Suprapubic skin (tissue), 4 donors: ENCODE data around the gene FCSK. TPM values are rescaled to one million over a fixed set of nuclear protein-coding genes. Genes with fewer than 3 reads are reported as not detected.
"Not testable (repeated sequence)": the region's sequence is repeated elsewhere in the genome, so short reads cannot be mapped to it uniquely, and the experiment has no call there.

Experiments used
- DNase-seq, 2 donors: peaks; one replicate each; pipeline ENCODE4 v3.0.0-alpha.2; 2019; ENCODE audit warnings: low spot score in 2 of 2
- H3K27ac ChIP-seq: fragments of 200-600 bp; sonication (generic); one replicate; pipeline ENCODE4 v1.5.1; 2019
- H3K27me3 ChIP-seq: fragments of 200-600 bp; sonication (generic); one replicate; pipeline ENCODE4 v1.5.1; 2019
- H3K36me3 ChIP-seq: fragments of 200-600 bp; sonication (generic); one replicate; pipeline ENCODE4 v1.5.1; 2019
- H3K4me1 ChIP-seq: fragments of 200-600 bp; sonication (generic); one replicate; pipeline ENCODE4 v1.5.1; 2019
- H3K4me3 ChIP-seq: fragments of 200-600 bp; sonication (generic); one replicate; pipeline ENCODE4 v1.5.1; 2019; ENCODE audit warnings: mild to moderate bottlenecking
- H3K9me3 ChIP-seq: fragments of 200-600 bp; sonication (generic); one replicate; pipeline ENCODE4 v1.5.1; 2019
- CTCF ChIP-seq, 2 donors: fragments of 200-600 bp in 1 of 2; fragments of 450-650 bp in 1 of 2; sonication (generic) in 1 of 2; IDR thresholded peaks; one replicate each; pipeline ENCODE4 v1.5.1; 2016 to 2019; ENCODE audit warnings: antibody characterized with exemption in 2 of 2, mild to moderate bottlenecking in 1 of 2, moderate library complexity in 1 of 2
- EP300 ChIP-seq: sonication (generic); formaldehyde crosslinking; IDR thresholded peaks from one replicate; pipeline ENCODE4 v1.6.1; 2017; ENCODE audit warnings: antibody characterized with exemption
- POLR2A ChIP-seq, 2 donors: fragments of 450-650 bp; IDR thresholded peaks; one replicate each; pipeline ENCODE4 v1.6.1; 2017; ENCODE audit warnings: antibody characterized with exemption in 2 of 2, mild to moderate bottlenecking in 2 of 2, moderate library complexity in 2 of 2
- POLR2AphosphoS5 ChIP-seq, 3 donors: sonication (generic); formaldehyde crosslinking; IDR thresholded peaks; one replicate each; pipeline ENCODE4 v1.6.1; 2017; ENCODE audit warnings: antibody characterized with exemption in 3 of 3
- WGBS: methylation state at CpG from one replicate; pipeline ENCODE4 v1.1.5; 2018; 5-methylcytosine and 5-hydroxymethylcytosine counted together
- total RNA-seq, 4 donors: library from RNA; depleted of rRNA; stranded (reverse); fragments of >200 nt; gene quantifications; one replicate each; pipeline ENCODE4 v1.1.0, GENCODE V29; 2016

Gene FCSK
- total RNA-seq, 4 donors from 2014 or later: 15.7 to 44.7 (median 23.2) TPM

GRCh38 chr16:70523076-70523742 lies 68.8 kb downstream of the FCSK start, which contains the start of gene COG4:
TSS of gene COG4 (minus strand) at chr16:70523554. CDS start at chr16:70523543, 11 bp downstream.
- Histone ChIP-seq H3K36me3 (peaks cover 22% of the 10 kb centered on the region), H3K4me1 (peaks cover 47% of the 10 kb centered on the region), H3K27ac (peak within 1 kb of the TSS; percentile 95), H3K27me3 (no peaks in the 10 kb centered on the region), H3K9me3 (no peaks in the 10 kb centered on the region), H3K4me3 (peak within 1 kb of the TSS; percentile 95)
- peak in 2 of 3 donors; percentile 2 to 14 for TF ChIP-seq POLR2AphosphoS5 (IDR thresholded peaks at IDR 0.05)
- no peak for TF ChIP-seq POLR2A (IDR thresholded peaks at IDR 0.05)
- under 1% methylated on average over 36 of the region's 36 CpGs for WGBS
- DNase-seq: peak; percentile 93 to 95

GRCh38 chr16:70523743-70524398 lies 69.5 kb downstream of the FCSK start, which contains the start of gene SF3B3:
TSS of gene SF3B3 (plus strand) at chr16:70523816. CDS start at chr16:70526657, 2,841 bp downstream.
- DNase-seq: peak; percentile 79 to 83
- H3K9me3 ChIP-seq: no peaks in the 10 kb centered on the region
- H3K27ac ChIP-seq: peak within 1 kb of the TSS; percentile 95
- peak within 1 kb of the TSS; percentile 95 for H3K4me3 ChIP-seq
- peaks cover 21% of the 10 kb centered on the region for H3K36me3 ChIP-seq
- under 1% methylated on average over 32 of the region's 32 CpGs for WGBS
- TF ChIP-seq CTCF (IDR thresholded peaks at IDR 0.05) (no peak), POLR2A (IDR thresholded peaks at IDR 0.05) (peak in 1 of 2 donors; percentile 76), POLR2AphosphoS5 (IDR thresholded peaks at IDR 0.05) (peak; percentile 22 to 93 (median 40)), EP300 (no peak)
- peaks cover 50% of the 10 kb centered on the region for H3K4me1 ChIP-seq
- no peaks in the 10 kb centered on the region for H3K27me3 ChIP-seq

GRCh38 chr16:70524399-70524825 lies 70.0 kb downstream of the FCSK start:
- peak overlapping the region; percentile 95 for H3K27ac ChIP-seq
- H3K4me1 ChIP-seq: peaks cover 55% of the 10 kb centered on the region
- peaks cover 26% of the 10 kb centered on the region for H3K36me3 ChIP-seq
- WGBS: under 1% methylated on average over 24 of the region's 24 CpGs
- not testable (repeated sequence) for H3K27me3 ChIP-seq, H3K9me3 ChIP-seq
- H3K4me3 ChIP-seq: peak overlapping the region; percentile 95
- peak in 1 of 2 donors; percentile 68 for DNase-seq

- Histone ChIP-seq H3K9me3 (no peaks in the 10 kb centered on the region), H3K36me3 (peaks cover 41% of the 10 kb centered on the region), H3K27me3 (no peaks in the 10 kb centered on the region), H3K4me1 (peaks cover 59% of the 10 kb centered on the region), H3K4me3 (no peak overlapping the region), H3K27ac (no peak overlapping the region)
- no peak for DNase-seq
- TF ChIP-seq POLR2A (IDR thresholded peaks at IDR 0.05): no peak
- no peak for TF ChIP-seq CTCF (IDR thresholded peaks at IDR 0.05)
- no peak for TF ChIP-seq EP300
- no peak for TF ChIP-seq POLR2AphosphoS5 (IDR thresholded peaks at IDR 0.05)
- 82% methylated on average over 6 of the region's 6 CpGs for WGBS
These were observed 72.0 kb downstream of the FCSK start for GRCh38 chr16:70526403-70526802.

- TF ChIP-seq POLR2A (IDR thresholded peaks at IDR 0.05) (no peak), CTCF (IDR thresholded peaks at IDR 0.05) (no peak), EP300 (no peak), POLR2AphosphoS5 (IDR thresholded peaks at IDR 0.05) (no peak)
- Histone ChIP-seq H3K9me3 (no peaks in the 10 kb centered on the region), H3K4me3 (no peak overlapping the region), H3K36me3 (peaks cover 52% of the 10 kb centered on the region), H3K27ac (no peak overlapping the region), H3K4me1 (peaks cover 50% of the 10 kb centered on the region), H3K27me3 (no peaks in the 10 kb centered on the region)
- 68% methylated on average over 8 of the region's 8 CpGs for WGBS
- DNase-seq: no peak
These were observed 73.1 kb downstream of the FCSK start for GRCh38 chr16:70527315-70527996.
